ENCODE results near the gene HACE1. TPM values are rescaled to one million over a fixed set of nuclear protein-coding genes. Genes with fewer than 3 reads are reported as not detected.
A peak's percentile ranks its signal among the peaks of the same experiment; 100 is the strongest.

HACE1 gene
- total RNA-seq, 4 donors from 2014 or later, result 14.7 to 25.5 (median 22.5) TPM

GRCh38 chr6:104682722-104683643 is 176.7 kb downstream of the HACE1 start:
- Histone ChIP-seq H3K4me3 (no peak overlapping the region), H3K27ac (no peak overlapping the region), H3K27me3 (no peaks in the 10 kb centered on the region), H3K36me3 (no peaks in the 10 kb centered on the region), H3K9me3 (no peaks in the 10 kb centered on the region), H3K4me1 (no peaks in the 10 kb centered on the region)
- ATAC-seq, result no peak
- WGBS, 2 donors (ENCODE audit: low coverage in 1 of 2), result 39 to 68% methylated on average over 2 to 9 of the region's 15 CpGs
- TF ChIP-seq CTCF (IDR thresholded peaks at IDR 0.05) (peak in 3 of 4 experiments; percentile 6 to 60 (median 20)), POLR2AphosphoS5 (IDR thresholded peaks at IDR 0.05) (no peak)

GRCh38 chr6:104680539-104680938 is 179.2 kb downstream of the HACE1 start:
- H3K27ac ChIP-seq, result no peak overlapping the region
- ATAC-seq, result no peak
- H3K9me3 ChIP-seq, result peaks cover 0 to 5% (median 0%) of the 10 kb centered on the region in 3 donors
- H3K4me3 ChIP-seq, result no peak overlapping the region
- 67 to 85% methylated on average over 2 of the region's 2 CpGs for WGBS, 2 donors (ENCODE audit: low coverage in 1 of 2)
- no peaks in the 10 kb centered on the region for H3K27me3 ChIP-seq
- H3K36me3 ChIP-seq, result no peaks in the 10 kb centered on the region
- TF ChIP-seq POLR2A (IDR thresholded peaks at IDR 0.05) (no peak), EP300 (IDR thresholded peaks at IDR 0.05) (no peak), POLR2AphosphoS5 (IDR thresholded peaks at IDR 0.05) (no peak), CTCF (IDR thresholded peaks at IDR 0.05) (no peak)
- no peaks in the 10 kb centered on the region for H3K4me1 ChIP-seq

GRCh38 chr6:104679971-104680370 is 179.7 kb downstream of the HACE1 start:
- H3K27me3 ChIP-seq, result no peaks in the 10 kb centered on the region
- no peaks in the 10 kb centered on the region for H3K4me1 ChIP-seq
- no peak for ATAC-seq
- whole genome bisulfite sequencing, 2 donors (ENCODE audit: low coverage in 1 of 2), result 78 to 94% methylated on average over 1 of the region's 1 CpG
- H3K36me3 ChIP-seq, result no peaks in the 10 kb centered on the region
- H3K4me3 ChIP-seq, result no peak overlapping the region
- TF ChIP-seq POLR2A (IDR thresholded peaks at IDR 0.05), result no peak
- no peak for TF ChIP-seq CTCF (IDR thresholded peaks at IDR 0.05)
- TF ChIP-seq EP300 (IDR thresholded peaks at IDR 0.05), result no peak
- TF ChIP-seq POLR2AphosphoS5 (IDR thresholded peaks at IDR 0.05), result no peak
- H3K27ac ChIP-seq, result no peak overlapping the region
- peaks cover 0 to 7% (median 0%) of the 10 kb centered on the region in 3 donors for H3K9me3 ChIP-seq

Small RNA genes lying within 50 kb of the gene (small RNA-seq; reads per million reads assigned to genes)
- 0 reads per million in 4 donors for gene RNU6-897P

Other genes starting within 250 kb of the HACE1 start
- not detected for gene LIN28B, start 97.2 kb upstream of the HACE1 start, total RNA-seq

All from gastroesophageal sphincter (tissue), 4 donors.